ENCODE results near the gene HIVEP2.

Gene HIVEP2

DNA sequence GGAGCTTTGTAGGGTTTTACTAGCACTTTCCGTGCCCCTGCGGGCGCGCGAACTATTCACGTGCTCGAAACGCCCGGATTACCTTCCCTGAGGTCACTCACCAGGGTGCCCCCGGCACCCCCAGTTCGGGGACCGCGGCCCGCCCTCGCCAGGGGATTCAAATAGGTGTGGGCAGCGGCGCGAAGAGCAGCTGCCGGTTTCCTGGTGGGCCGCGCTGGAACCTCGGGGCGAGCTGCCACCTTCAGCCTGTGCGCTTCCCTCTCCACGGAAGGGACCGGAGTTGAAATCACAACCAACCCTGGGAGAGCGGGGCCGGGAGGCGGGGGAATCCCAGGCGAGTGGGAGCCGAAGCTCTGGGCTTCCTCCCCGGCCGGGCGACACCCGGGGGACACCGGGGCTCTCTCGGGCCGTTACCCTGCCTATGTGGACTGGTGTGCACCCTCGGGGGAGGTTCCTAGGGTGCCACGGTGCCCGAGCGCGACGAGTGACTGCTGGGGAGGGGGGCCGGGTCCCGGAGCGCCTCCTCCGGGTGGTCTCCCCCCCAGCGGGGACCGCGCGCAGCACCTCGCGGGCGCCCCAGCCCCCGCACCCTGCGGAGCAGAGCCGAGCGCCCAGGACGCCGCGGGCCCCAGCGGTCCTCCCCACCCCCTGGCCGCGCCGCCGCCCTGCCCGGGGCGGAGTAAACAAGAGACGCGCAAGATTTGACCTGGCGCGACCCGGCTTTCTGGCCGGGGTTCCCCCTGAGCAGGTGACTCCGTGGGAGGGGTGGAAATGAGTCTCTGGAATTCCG is 2.1 kb upstream of the HIVEP2 start:
- Histone ChIP-seq H2BK12ac (ENCODE audit: low read length) (peak overlapping the region; percentile 21), H2BK5ac (ENCODE audit: low read depth, low read length, poor library complexity) (peak overlapping the region; percentile 76), H4K8ac (ENCODE audit: low read depth, low read length) (peak overlapping the region; percentile 70), H3K18ac (ENCODE audit: low read length) (peak overlapping the region; percentile 94), H3K14ac (ENCODE audit: low read length) (peak overlapping the region; percentile 41), H3K4me3 (ENCODE audit: low read depth, low read length) (peak overlapping the region; percentile 98), H3K79me1 (ENCODE audit: low read length) (peaks cover 23% of the 10 kb centered on the region), H2AFZ (ENCODE audit: insufficient read depth, low read length, poor library complexity) (peak overlapping the region; percentile 98), H3K9me3 (ENCODE audit: insufficient read depth, low read depth, low read length) (peaks cover 2% of the 10 kb centered on the region), H3K9ac (ENCODE audit: low read length) (no peak overlapping the region), H3K4ac (ENCODE audit: low read depth, low read length) (peak overlapping the region; percentile 78), H2AK5ac (ENCODE audit: low read length) (peak overlapping the region; percentile 71), H3K79me2 (ENCODE audit: control insufficient read depth, insufficient read depth, low read length, poor library complexity) (peaks cover 16% of the 10 kb centered on the region), H3K27me3 (ENCODE audit: insufficient read depth, low read length) (no peaks in the 10 kb centered on the region), H2BK120ac (ENCODE audit: insufficient read depth, low read length, poor library complexity) (peak overlapping the region; percentile 97), H4K12ac (ENCODE audit: low read depth, low read length) (peak overlapping the region; percentile 86), H3K36me3 (ENCODE audit: control insufficient read depth in 1 of 2, insufficient read depth in 2 of 2, low read length in 2 of 2) (no peaks in the 10 kb centered on the region), H3K27ac (ENCODE audit: low read depth, low read length) (peak overlapping the region; percentile 85), H3K23ac (ENCODE audit: low read length) (no peak overlapping the region), H4K91ac (ENCODE audit: low read depth, low read length) (peak overlapping the region; percentile 85), H3K4me1 (ENCODE audit: control insufficient read depth in 1 of 2, insufficient read depth in 2 of 2, low read length in 2 of 2) (peaks cover 0 to 2% of the 10 kb centered on the region in 2 experiments), H3K4me2 (ENCODE audit: low read length) (peak overlapping the region; percentile 100)
- DNase-seq, result peak; percentile 86 to 91
- WGBS (ENCODE audit: extremely low coverage, insufficient coverage, insufficient read length), result no CpG with 5 or more reads among the region's 77 CpGs

DNA sequence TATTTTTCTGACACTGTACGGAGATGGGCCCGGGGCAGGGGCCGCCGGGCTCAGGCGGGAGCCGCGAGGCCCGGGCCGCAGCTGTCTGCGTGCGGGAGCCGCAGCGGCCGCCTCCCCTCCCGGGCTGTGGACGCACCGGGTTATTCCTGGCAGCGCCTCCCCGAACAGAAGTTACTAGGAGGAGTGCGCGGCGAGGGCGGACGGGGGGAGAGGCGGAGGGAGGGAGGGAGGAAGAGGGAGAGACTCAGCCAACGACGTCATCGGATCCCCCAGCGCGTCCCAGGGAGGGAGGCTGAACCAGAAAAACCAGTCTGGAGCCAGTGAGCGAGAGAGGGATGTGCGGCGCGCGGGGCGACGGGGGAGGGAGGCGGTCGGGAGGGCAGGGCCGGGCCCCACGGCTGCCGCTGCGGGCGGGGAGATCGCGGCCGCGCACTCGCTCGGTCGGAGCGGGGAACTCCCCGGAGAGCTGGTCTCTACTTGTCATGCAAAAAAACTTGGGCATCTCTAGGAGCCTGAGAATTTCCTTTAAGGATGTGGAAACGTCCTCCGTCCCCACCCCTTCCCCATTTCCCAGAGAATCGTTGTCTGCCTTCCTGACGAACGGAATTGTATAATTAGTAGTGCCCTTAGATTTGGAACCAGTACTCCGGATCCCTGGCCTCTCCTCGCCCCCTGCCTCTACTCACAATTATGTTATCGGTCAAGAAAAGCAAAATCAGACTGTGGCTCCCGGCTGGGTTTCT is 1.4 kb upstream of the HIVEP2 start:
- Histone ChIP-seq H3K18ac (ENCODE audit: low read length) (peak overlapping the region; percentile 94), H3K27me3 (ENCODE audit: insufficient read depth, low read length) (no peaks in the 10 kb centered on the region), H3K4me1 (ENCODE audit: control insufficient read depth in 1 of 2, insufficient read depth in 2 of 2, low read length in 2 of 2) (peaks cover 0 to 2% of the 10 kb centered on the region in 2 experiments), H4K12ac (ENCODE audit: low read depth, low read length) (no peak overlapping the region), H3K23ac (ENCODE audit: low read length) (no peak overlapping the region), H3K4me3 (ENCODE audit: low read depth, low read length) (peak overlapping the region; percentile 98), H2BK5ac (ENCODE audit: low read depth, low read length, poor library complexity) (peak overlapping the region; percentile 89), H3K36me3 (ENCODE audit: control insufficient read depth in 1 of 2, insufficient read depth in 2 of 2, low read length in 2 of 2) (no peaks in the 10 kb centered on the region), H3K14ac (ENCODE audit: low read length) (peak overlapping the region; percentile 94), H3K4me2 (ENCODE audit: low read length) (peak overlapping the region; percentile 100), H3K79me2 (ENCODE audit: control insufficient read depth, insufficient read depth, low read length, poor library complexity) (peaks cover 16% of the 10 kb centered on the region), H3K27ac (ENCODE audit: low read depth, low read length) (peak overlapping the region; percentile 95), H2AFZ (ENCODE audit: insufficient read depth, low read length, poor library complexity) (peak overlapping the region; percentile 98), H3K9ac (ENCODE audit: low read length) (peak overlapping the region; percentile 95), H3K79me1 (ENCODE audit: low read length) (peaks cover 23% of the 10 kb centered on the region), H2BK12ac (ENCODE audit: low read length) (peak overlapping the region; percentile 21), H3K9me3 (ENCODE audit: insufficient read depth, low read depth, low read length) (peaks cover 2% of the 10 kb centered on the region), H4K91ac (ENCODE audit: low read depth, low read length) (peak overlapping the region; percentile 93), H3K4ac (ENCODE audit: low read depth, low read length) (no peak overlapping the region), H4K8ac (ENCODE audit: low read depth, low read length) (peak overlapping the region; percentile 70), H2BK120ac (ENCODE audit: insufficient read depth, low read length, poor library complexity) (peak overlapping the region; percentile 97), H2AK5ac (ENCODE audit: low read length) (no peak overlapping the region)
- peak; percentile 98 to 99 for DNase-seq
- WGBS (ENCODE audit: extremely low coverage, insufficient coverage, insufficient read length), result no CpG with 5 or more reads among the region's 62 CpGs

DNA sequence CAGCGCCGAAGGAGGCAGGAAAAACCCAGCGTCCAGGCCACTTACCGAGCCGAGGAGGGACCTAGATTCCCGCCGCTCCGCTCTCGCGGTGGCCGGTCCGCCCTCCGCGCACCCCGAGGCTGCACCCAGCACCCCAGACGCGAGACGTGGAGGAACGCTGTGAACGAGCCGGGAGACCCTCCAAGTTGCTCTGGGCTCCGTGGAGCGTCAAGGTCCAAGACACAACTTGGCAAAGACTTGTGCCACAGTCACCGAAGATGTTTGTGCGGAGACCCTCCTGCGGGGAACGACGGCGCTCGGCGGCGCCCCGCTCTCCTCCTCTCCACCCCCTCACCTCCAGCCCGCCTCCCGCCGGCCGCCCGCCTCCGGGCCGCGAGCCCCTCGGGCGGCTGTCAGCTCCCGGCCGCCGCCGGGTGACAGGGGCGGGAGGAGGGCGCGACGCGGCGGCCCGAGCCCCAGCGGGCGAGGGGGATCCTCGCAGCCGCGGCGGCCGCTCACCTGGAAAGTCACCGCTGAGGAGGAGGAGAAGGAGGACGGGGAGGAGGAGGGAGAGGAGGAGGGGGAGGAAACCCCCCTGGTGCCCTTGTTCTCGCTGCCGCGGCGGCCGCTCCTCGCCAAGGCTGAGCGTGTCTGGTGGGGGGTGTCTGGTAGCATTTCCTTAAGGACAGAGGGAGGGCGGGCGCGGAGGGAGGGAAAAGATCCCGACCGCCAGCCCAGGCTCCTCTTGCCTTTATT is 637 bp upstream of the HIVEP2 start:
- Histone ChIP-seq H3K18ac (ENCODE audit: low read length) (peak overlapping the region; percentile 93), H2BK12ac (ENCODE audit: low read length) (peak overlapping the region; percentile 82), H3K4me2 (ENCODE audit: low read length) (peak overlapping the region; percentile 100), H2BK5ac (ENCODE audit: low read depth, low read length, poor library complexity) (peak overlapping the region; percentile 89), H3K36me3 (ENCODE audit: control insufficient read depth in 1 of 2, insufficient read depth in 2 of 2, low read length in 2 of 2) (no peaks in the 10 kb centered on the region), H3K4me3 (ENCODE audit: low read depth, low read length) (peak overlapping the region; percentile 98), H4K91ac (ENCODE audit: low read depth, low read length) (peak overlapping the region; percentile 93), H3K27me3 (ENCODE audit: insufficient read depth, low read length) (no peaks in the 10 kb centered on the region), H4K8ac (ENCODE audit: low read depth, low read length) (peak overlapping the region; percentile 64), H2AFZ (ENCODE audit: insufficient read depth, low read length, poor library complexity) (peak overlapping the region; percentile 65), H3K79me1 (ENCODE audit: low read length) (peaks cover 23% of the 10 kb centered on the region), H3K14ac (ENCODE audit: low read length) (peak overlapping the region; percentile 94), H3K9ac (ENCODE audit: low read length) (peak overlapping the region; percentile 95), H3K27ac (ENCODE audit: low read depth, low read length) (peak overlapping the region; percentile 95), H3K23ac (ENCODE audit: low read length) (no peak overlapping the region), H2BK120ac (ENCODE audit: insufficient read depth, low read length, poor library complexity) (peak overlapping the region; percentile 92), H3K4me1 (ENCODE audit: control insufficient read depth in 1 of 2, insufficient read depth in 2 of 2, low read length in 2 of 2) (peaks cover 0 to 3% of the 10 kb centered on the region in 2 experiments), H3K4ac (ENCODE audit: low read depth, low read length) (peak overlapping the region; percentile 50), H2AK5ac (ENCODE audit: low read length) (peak overlapping the region; percentile 65), H3K79me2 (ENCODE audit: control insufficient read depth, insufficient read depth, low read length, poor library complexity) (peaks cover 16% of the 10 kb centered on the region), H4K12ac (ENCODE audit: low read depth, low read length) (peak overlapping the region; percentile 39), H3K9me3 (ENCODE audit: insufficient read depth, low read depth, low read length) (peaks cover 2% of the 10 kb centered on the region)
- DNase-seq, result peak in 1 of 2 donors; percentile 59
- no CpG with 5 or more reads among the region's 75 CpGs for WGBS (ENCODE audit: extremely low coverage, insufficient coverage, insufficient read length)

All from trophoblast cell (in vitro differentiated cells and primary cell).